ENCODE measurements around the gene PPP6R3. TPM values are rescaled to one million over a fixed set of nuclear protein-coding genes. Genes with fewer than 3 reads are reported as not detected.

The PPP6R3 gene
- total RNA-seq, 1 experiment from 2014 or later: 171 TPM

- CTCF ChIA-PET: no interaction called here
Measured at GRCh38 chr11:68646832-68647231, 186.3 kb downstream of the PPP6R3 start.

GRCh38 chr11:68649851-68650555 lies 189.5 kb downstream of the PPP6R3 start:
- POLR2A ChIA-PET (ENCODE audit: unreplicated experiment): no interaction called here
- H2AFZ ChIP-seq (ENCODE audit: low read length): no peak overlapping the region
- no peaks in the 10 kb centered on the region for H3K9me2 ChIP-seq (replicated peaks; ENCODE audit: low read length)
- H3K4me2 ChIP-seq (ENCODE audit: low read length): no peak overlapping the region
- no peaks in the 10 kb centered on the region for H3F3A ChIP-seq (ENCODE audit: low read length, unreplicated experiment)
- H3K79me2 ChIP-seq (ENCODE audit: low read length): no peaks in the 10 kb centered on the region
- no peak for TF ChIP-seq EZH2 (IDR thresholded peaks at IDR 0.05; ENCODE audit: low read length, unreplicated experiment)
- no peak for TF ChIP-seq EZH2phosphoT487 (IDR thresholded peaks at IDR 0.05; ENCODE audit: borderline replicate concordance, low read length)
- TF ChIP-seq CTCF (conservative IDR thresholded peaks at IDR 0.05; ENCODE audit: low read depth, low read length): no peak
- DNase-seq: no peak
- H3K27ac ChIP-seq (ENCODE audit: low read length): no peak overlapping the region
- intact Hi-C loops (cut with micrococcal nuclease): no loop called here
- ATAC-seq: no peak
- no peaks in the 10 kb centered on the region for H3K36me3 ChIP-seq (ENCODE audit: low read depth, low read length)
- no peak overlapping the region for H3K4me3 ChIP-seq (ENCODE audit: low read length)
- no peaks in the 10 kb centered on the region for H4K20me1 ChIP-seq (ENCODE audit: low read length)
- no peaks in the 10 kb centered on the region for H3K4me1 ChIP-seq (ENCODE audit: insufficient read depth, low read length)
- H3K9ac ChIP-seq (ENCODE audit: low read length): no peak overlapping the region
- BruUV-seq (replicated peaks): no TSS peak
- H3K27me3 ChIP-seq (ENCODE audit: low read length): peaks cover 21% of the 10 kb centered on the region; the same call in 1 of the 2 replicates
- 0 out of 2 replicates have a peak, but pooled peaks cover 5% of the 10 kb centered on the region for H3K9me3 ChIP-seq (ENCODE audit: low read length)
- CTCF ChIA-PET: no interaction called here

More at GRCh38 chr11:68646832-68647231, 186.3 kb downstream of the PPP6R3 start:
- Histone ChIP-seq H3K9ac (ENCODE audit: low read length) (no peak overlapping the region), H3K4me2 (ENCODE audit: low read length) (no peak overlapping the region), H4K20me1 (ENCODE audit: low read length) (no peaks in the 10 kb centered on the region), H3K4me3 (ENCODE audit: low read length) (no peak overlapping the region), H3K79me2 (ENCODE audit: low read length) (no peaks in the 10 kb centered on the region), H3K4me1 (ENCODE audit: insufficient read depth, low read length) (no peaks in the 10 kb centered on the region), H3K27me3 (ENCODE audit: low read length) (peaks cover 21% of the 10 kb centered on the region; the same call in 1 of the 2 replicates), H3K9me2 (replicated peaks; ENCODE audit: low read length) (no peaks in the 10 kb centered on the region), H3K9me3 (ENCODE audit: low read length) (0 out of 2 replicates have a peak, but pooled peaks cover 5% of the 10 kb centered on the region), H3K36me3 (ENCODE audit: low read depth, low read length) (no peaks in the 10 kb centered on the region), H2AFZ (ENCODE audit: low read length) (no peak overlapping the region), H3F3A (ENCODE audit: low read length, unreplicated experiment) (no peaks in the 10 kb centered on the region), H3K27ac (ENCODE audit: low read length) (no peak overlapping the region)
- intact Hi-C loops (cut with micrococcal nuclease): no loop called here
- ATAC-seq (no peak), DNase-seq (no peak)
- BruUV-seq (replicated peaks): no TSS peak
- POLR2A ChIA-PET (ENCODE audit: unreplicated experiment): no interaction called here
- no peak for TF ChIP-seq EZH2phosphoT487 (IDR thresholded peaks at IDR 0.05; ENCODE audit: borderline replicate concordance, low read length)
- TF ChIP-seq EZH2 (IDR thresholded peaks at IDR 0.05; ENCODE audit: low read length, unreplicated experiment): no peak
- no peak for TF ChIP-seq CTCF (conservative IDR thresholded peaks at IDR 0.05; ENCODE audit: low read depth, low read length)

GRCh38 chr11:68650801-68651200 lies 190.2 kb downstream of the PPP6R3 start:
- intact Hi-C loops (cut with micrococcal nuclease): no loop called here
- Histone ChIP-seq H3K27me3 (ENCODE audit: low read length) (peaks cover 20% of the 10 kb centered on the region; the same call in 1 of the 2 replicates), H2AFZ (ENCODE audit: low read length) (no peak overlapping the region), H3K9ac (ENCODE audit: low read length) (no peak overlapping the region), H3K4me2 (ENCODE audit: low read length) (no peak overlapping the region), H3F3A (ENCODE audit: low read length, unreplicated experiment) (no peaks in the 10 kb centered on the region), H3K36me3 (ENCODE audit: low read depth, low read length) (no peaks in the 10 kb centered on the region), H3K9me3 (ENCODE audit: low read length) (0 out of 2 replicates have a peak, but pooled peaks cover 5% of the 10 kb centered on the region), H3K9me2 (replicated peaks; ENCODE audit: low read length) (no peaks in the 10 kb centered on the region), H3K4me3 (ENCODE audit: low read length) (no peak overlapping the region), H3K27ac (ENCODE audit: low read length) (no peak overlapping the region), H3K4me1 (ENCODE audit: insufficient read depth, low read length) (no peaks in the 10 kb centered on the region), H3K79me2 (ENCODE audit: low read length) (no peaks in the 10 kb centered on the region), H4K20me1 (ENCODE audit: low read length) (no peaks in the 10 kb centered on the region)
- ChIA-PET POLR2A (ENCODE audit: unreplicated experiment) (no interaction called here), CTCF (no interaction called here)
- BruUV-seq (replicated peaks): no TSS peak
- ATAC-seq: no peak
- no peak for TF ChIP-seq CTCF (conservative IDR thresholded peaks at IDR 0.05; ENCODE audit: low read depth, low read length)
- TF ChIP-seq EZH2 (IDR thresholded peaks at IDR 0.05; ENCODE audit: low read length, unreplicated experiment): no peak
- TF ChIP-seq EZH2phosphoT487 (IDR thresholded peaks at IDR 0.05; ENCODE audit: borderline replicate concordance, low read length): no peak
- no peak for DNase-seq

Measured in PC-3 (cell line).